Mammary epithelial cell (primary cell): Measurements from ENCODE around the gene PPFIBP2.

Experiments
- EZH2 ChIP-seq: IDR thresholded peaks from 2 replicates; pipeline ENCODE4 v1.6.1; 2012; ENCODE audit warnings: low read length, inconsistent platforms, borderline replicate concordance
- TF ChIP-seq, protein P1 (sequence below), 2 donors: IDR thresholded peaks in 1 of 2; conservative IDR thresholded peaks in 1 of 2; 2 replicates each; pipeline ENCODE4 v1.5.1; 2011 to 2012; ENCODE audit warnings: inconsistent platforms in 2 of 2, low read length in 2 of 2, mild to moderate bottlenecking in 2 of 2, control low read depth in 1 of 2, low read depth in 1 of 2; ENCODE audit not compliant: insufficient read depth in 1 of 2; ENCODE audit errors: extremely low read depth in 1 of 2

DNA sequence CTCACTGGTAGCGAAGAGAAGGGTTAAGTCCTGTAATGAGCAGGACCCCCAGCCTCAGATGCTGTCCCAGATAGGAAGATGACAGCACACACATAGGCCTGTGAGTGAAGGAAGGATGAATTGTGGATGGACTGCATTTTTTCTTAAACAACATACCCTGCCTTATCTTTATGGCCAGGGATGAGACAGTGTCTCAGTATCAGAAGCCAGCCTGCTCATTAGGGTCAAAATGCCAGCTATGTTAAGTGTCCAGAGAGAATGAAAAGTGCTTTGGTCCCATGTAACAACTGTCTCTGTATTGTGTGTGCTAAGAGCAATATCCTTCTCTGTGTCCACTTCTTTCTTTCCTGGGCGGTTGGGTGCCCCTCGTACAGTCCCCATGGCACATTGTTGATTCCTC, 30.2 kb downstream of the PPFIBP2 start:
- TF ChIP-seq, protein P1, sequence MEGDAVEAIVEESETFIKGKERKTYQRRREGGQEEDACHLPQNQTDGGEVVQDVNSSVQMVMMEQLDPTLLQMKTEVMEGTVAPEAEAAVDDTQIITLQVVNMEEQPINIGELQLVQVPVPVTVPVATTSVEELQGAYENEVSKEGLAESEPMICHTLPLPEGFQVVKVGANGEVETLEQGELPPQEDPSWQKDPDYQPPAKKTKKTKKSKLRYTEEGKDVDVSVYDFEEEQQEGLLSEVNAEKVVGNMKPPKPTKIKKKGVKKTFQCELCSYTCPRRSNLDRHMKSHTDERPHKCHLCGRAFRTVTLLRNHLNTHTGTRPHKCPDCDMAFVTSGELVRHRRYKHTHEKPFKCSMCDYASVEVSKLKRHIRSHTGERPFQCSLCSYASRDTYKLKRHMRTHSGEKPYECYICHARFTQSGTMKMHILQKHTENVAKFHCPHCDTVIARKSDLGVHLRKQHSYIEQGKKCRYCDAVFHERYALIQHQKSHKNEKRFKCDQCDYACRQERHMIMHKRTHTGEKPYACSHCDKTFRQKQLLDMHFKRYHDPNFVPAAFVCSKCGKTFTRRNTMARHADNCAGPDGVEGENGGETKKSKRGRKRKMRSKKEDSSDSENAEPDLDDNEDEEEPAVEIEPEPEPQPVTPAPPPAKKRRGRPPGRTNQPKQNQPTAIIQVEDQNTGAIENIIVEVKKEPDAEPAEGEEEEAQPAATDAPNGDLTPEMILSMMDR (conservative IDR thresholded peaks at IDR 0.05 in 1 of 2, IDR thresholded peaks at IDR 0.05 in 1 of 2; ENCODE audit: extremely low read depth in 1 of 2, insufficient read depth in 1 of 2, low read depth in 1 of 2, low read length in 2 of 2) = no peak
- no peak for TF ChIP-seq EZH2
